GM18868 (cell line): ENCODE results near the gene RRM2.
"Not testable (repeated sequence)": the region's sequence is repeated elsewhere in the genome, so short reads cannot be mapped to it uniquely, and the experiment has no call there.

Source experiments
- ATAC-seq: cut with Tn5 transposase; IDR thresholded peaks from one replicate; pipeline ENCODE4 v1.9.1; 2021; ENCODE audit warnings: mild to moderate bottlenecking, moderate library complexity; ENCODE audit not compliant: unreplicated experiment

Gene RRM2

GRCh38 chr2:10091182-10091888, 31.2 kb upstream of the RRM2 start:
- no peak for ATAC-seq

- ATAC-seq, result not testable (repeated sequence)
Measured at GRCh38 chr2:10091889-10092244, 30.7 kb upstream of the RRM2 start.

GRCh38 chr2:10094271-10094814, 28.2 kb upstream of the RRM2 start:
- ATAC-seq, result no peak

- no peak for ATAC-seq
Measured at GRCh38 chr2:10095175-10095574, 27.4 kb upstream of the RRM2 start.

- ATAC-seq, result no peak
Measured at GRCh38 chr2:10096641-10097040, 25.9 kb upstream of the RRM2 start.

GRCh38 chr2:10097352-10098148, 25.0 kb upstream of the RRM2 start:
- ATAC-seq, result peak; percentile 63

- ATAC-seq, result no peak
Measured at GRCh38 chr2:10101491-10101890, 21.0 kb upstream of the RRM2 start.

GRCh38 chr2:10103179-10103578, 19.4 kb upstream of the RRM2 start:
- no peak for ATAC-seq

GRCh38 chr2:10104906-10105305, 17.6 kb upstream of the RRM2 start:
- not testable (repeated sequence) for ATAC-seq

GRCh38 chr2:10109311-10109710, 13.2 kb upstream of the RRM2 start:
- no peak for ATAC-seq

GRCh38 chr2:10119027-10119325, 3.6 kb upstream of the RRM2 start:
- ATAC-seq, result no peak

- ATAC-seq, result no peak
Measured at GRCh38 chr2:10119601-10120157, 2.9 kb upstream of the RRM2 start.

GRCh38 chr2:10120158-10120876, 2.2 kb upstream of the RRM2 start:
- ATAC-seq, result peak; percentile 61

- no peak for ATAC-seq
Measured at GRCh38 chr2:10120877-10121574, 1.5 kb upstream of the RRM2 start.

GRCh38 chr2:10123281-10123680, 742 bp downstream of the RRM2 start:
- no peak for ATAC-seq

GRCh38 chr2:10124538-10125045, 2.1 kb downstream of the RRM2 start:
- ATAC-seq, result no peak

GRCh38 chr2:10125842-10126631, 3.5 kb downstream of the RRM2 start:
- ATAC-seq, result no peak

- no peak for ATAC-seq
Measured at GRCh38 chr2:10126632-10127026, 4.1 kb downstream of the RRM2 start.

- no peak for ATAC-seq
Measured at GRCh38 chr2:10128420-10128819, 5.9 kb downstream of the RRM2 start.

GRCh38 chr2:10129490-10129889, 7.0 kb downstream of the RRM2 start:
- ATAC-seq, result no peak
